ENCODE results near the gene PLPP4. TPM values are rescaled to one million over a fixed set of nuclear protein-coding genes. Genes with fewer than 3 reads are reported as not detected.
A peak's percentile ranks its signal among the peaks of the same experiment; 100 is the strongest.

The PLPP4 gene
- total and polyA plus RNA-seq, 2 of the 13 experiments (the other 11 are each of a cell fraction or from before 2014, with no cell fraction given) = not detected

GRCh38 chr10:120573355-120573754 lies 116.3 kb downstream of the PLPP4 start:
- H3K27me3 ChIP-seq (ENCODE audit: control insufficient read depth in 1 of 2, insufficient read depth in 2 of 2, low read length in 2 of 2) = no peaks in the 10 kb centered on the region
- ChIA-PET CTCF (ENCODE audit: low intra/inter-chr PET ratio, low total read pairs) (no interaction called here), POLR2A (no interaction called here)
- intact Hi-C loops (cut with micrococcal nuclease; ENCODE audit: unreplicated experiment) = no loop called here
- FAIRE-seq (no peak), ATAC-seq (no peak), DNase-seq (ENCODE audit: low spot score) (no peak)
- TF ChIP-seq, protein P1, sequence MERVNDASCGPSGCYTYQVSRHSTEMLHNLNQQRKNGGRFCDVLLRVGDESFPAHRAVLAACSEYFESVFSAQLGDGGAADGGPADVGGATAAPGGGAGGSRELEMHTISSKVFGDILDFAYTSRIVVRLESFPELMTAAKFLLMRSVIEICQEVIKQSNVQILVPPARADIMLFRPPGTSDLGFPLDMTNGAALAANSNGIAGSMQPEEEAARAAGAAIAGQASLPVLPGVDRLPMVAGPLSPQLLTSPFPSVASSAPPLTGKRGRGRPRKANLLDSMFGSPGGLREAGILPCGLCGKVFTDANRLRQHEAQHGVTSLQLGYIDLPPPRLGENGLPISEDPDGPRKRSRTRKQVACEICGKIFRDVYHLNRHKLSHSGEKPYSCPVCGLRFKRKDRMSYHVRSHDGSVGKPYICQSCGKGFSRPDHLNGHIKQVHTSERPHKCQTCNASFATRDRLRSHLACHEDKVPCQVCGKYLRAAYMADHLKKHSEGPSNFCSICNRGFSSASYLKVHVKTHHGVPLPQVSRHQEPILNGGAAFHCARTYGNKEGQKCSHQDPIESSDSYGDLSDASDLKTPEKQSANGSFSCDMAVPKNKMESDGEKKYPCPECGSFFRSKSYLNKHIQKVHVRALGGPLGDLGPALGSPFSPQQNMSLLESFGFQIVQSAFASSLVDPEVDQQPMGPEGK (CRISPR knock-in tag; IDR thresholded peaks at IDR 0.05) = no peak
- TF ChIP-seq TBP (CRISPR knock-in tag; IDR thresholded peaks at IDR 0.05) (no peak), CEBPB (IDR thresholded peaks at IDR 0.05; ENCODE audit: borderline replicate concordance, low read depth, low read length) (peak; percentile 55; the same call in 1 of the 2 replicates)
- H3K36me3 ChIP-seq (replicated peaks in 1 of 2; ENCODE audit: control insufficient read depth in 1 of 2, insufficient read depth in 2 of 2, low read length in 2 of 2) = no peaks in the 10 kb centered on the region
- no TSS peak for BruUV-seq (replicated peaks)
- H3K4me2 ChIP-seq (ENCODE audit: low read depth, low read length) = no peak overlapping the region
- in situ Hi-C loops (cut with HindIII; ENCODE audit: extremely low pct_ligation_motif_present, low pct_unique_long_range_greater_than_20kb) = no loop called here
- no peak overlapping the region for H3K27ac ChIP-seq (ENCODE audit: extremely low read length, insufficient read depth, low read length)
- H3K4me1 ChIP-seq (ENCODE audit: insufficient read depth, low read length) = peaks cover 27% of the 10 kb centered on the region
- H3K4me3 ChIP-seq (replicated peaks in 1 of 3; ENCODE audit: insufficient read depth in 1 of 3, low read depth in 2 of 3, low read length in 3 of 3) = no peak overlapping the region
- no peaks in the 10 kb centered on the region for H4K20me1 ChIP-seq (ENCODE audit: insufficient read depth, low read length)
- H2AFZ ChIP-seq (ENCODE audit: low read length) = no peak overlapping the region
- H3K9me3 ChIP-seq (ENCODE audit: low read length) = no peaks in the 10 kb centered on the region
- no peak overlapping the region for H3K9ac ChIP-seq (ENCODE audit: insufficient read depth, low read depth, low read length)
- 90% methylated on average over 2 of the region's 2 CpGs for WGBS (ENCODE audit: low lambda C conversion rate)
- H3K79me2 ChIP-seq (ENCODE audit: insufficient read depth, low read length) = no peaks in the 10 kb centered on the region

DNA sequence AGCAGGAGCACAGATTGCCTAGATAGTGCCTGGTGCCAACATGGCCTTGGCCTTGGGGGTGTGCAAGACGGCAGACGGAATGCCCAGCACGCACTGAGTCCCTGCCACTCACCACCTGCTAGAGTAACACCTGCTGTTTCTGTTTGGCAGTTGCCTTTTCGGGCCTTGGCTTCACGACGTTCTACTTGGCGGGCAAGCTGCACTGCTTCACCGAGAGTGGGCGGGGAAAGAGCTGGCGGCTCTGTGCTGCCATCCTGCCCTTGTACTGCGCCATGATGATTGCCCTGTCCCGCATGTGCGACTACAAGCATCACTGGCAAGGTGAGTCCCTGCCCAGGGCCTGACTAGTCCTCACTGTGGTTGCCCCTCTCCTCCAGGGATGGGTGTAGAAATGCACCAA lies 118.0 kb downstream of the PLPP4 start:
- Histone ChIP-seq H3K9ac (ENCODE audit: insufficient read depth, low read depth, low read length) (no peak overlapping the region), H2AFZ (ENCODE audit: low read length) (no peak overlapping the region), H3K27me3 (ENCODE audit: control insufficient read depth in 1 of 2, insufficient read depth in 2 of 2, low read length in 2 of 2) (no peaks in the 10 kb centered on the region), H3K9me3 (ENCODE audit: low read length) (no peaks in the 10 kb centered on the region), H3K27ac (ENCODE audit: extremely low read length, insufficient read depth, low read length) (no peak overlapping the region), H3K36me3 (replicated peaks in 1 of 2; ENCODE audit: control insufficient read depth in 1 of 2, insufficient read depth in 2 of 2, low read length in 2 of 2) (no peaks in the 10 kb centered on the region), H3K4me2 (ENCODE audit: low read depth, low read length) (no peak overlapping the region), H3K4me1 (ENCODE audit: insufficient read depth, low read length) (peaks cover 20% of the 10 kb centered on the region), H3K79me2 (ENCODE audit: insufficient read depth, low read length) (no peaks in the 10 kb centered on the region), H4K20me1 (ENCODE audit: insufficient read depth, low read length) (no peaks in the 10 kb centered on the region), H3K4me3 (replicated peaks in 1 of 3; ENCODE audit: insufficient read depth in 1 of 3, low read depth in 2 of 3, low read length in 3 of 3) (no peak overlapping the region)
- POLR2A ChIA-PET = no interaction called here
- WGBS (ENCODE audit: low lambda C conversion rate) = 64% methylated on average over 8 of the region's 13 CpGs
- intact Hi-C loops (cut with micrococcal nuclease; ENCODE audit: unreplicated experiment) = no loop called here
- DNase-seq (ENCODE audit: low spot score) (no peak), ATAC-seq (no peak), FAIRE-seq (no peak)
- TF ChIP-seq, protein P2, sequence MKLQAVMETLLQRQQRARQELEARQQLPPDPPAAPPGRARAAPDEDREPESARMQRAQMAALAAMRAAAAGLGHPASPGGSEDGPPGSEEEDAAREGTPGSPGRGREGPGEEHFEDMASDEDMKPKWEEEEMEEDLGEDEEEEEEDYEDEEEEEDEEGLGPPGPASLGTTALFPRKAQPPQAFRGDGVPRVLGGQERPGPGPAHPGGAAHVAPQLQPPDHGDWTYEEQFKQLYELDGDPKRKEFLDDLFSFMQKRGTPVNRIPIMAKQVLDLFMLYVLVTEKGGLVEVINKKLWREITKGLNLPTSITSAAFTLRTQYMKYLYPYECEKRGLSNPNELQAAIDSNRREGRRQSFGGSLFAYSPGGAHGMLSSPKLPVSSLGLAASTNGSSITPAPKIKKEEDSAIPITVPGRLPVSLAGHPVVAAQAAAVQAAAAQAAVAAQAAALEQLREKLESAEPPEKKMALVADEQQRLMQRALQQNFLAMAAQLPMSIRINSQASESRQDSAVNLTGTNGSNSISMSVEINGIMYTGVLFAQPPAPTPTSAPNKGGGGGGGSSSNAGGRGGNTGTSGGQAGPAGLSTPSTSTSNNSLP (IDR thresholded peaks at IDR 0.05; ENCODE audit: low read depth, low read length) = no peak
- CTCF ChIA-PET (ENCODE audit: low intra/inter-chr PET ratio, low total read pairs) = no interaction called here
- in situ Hi-C loops (cut with HindIII; ENCODE audit: extremely low pct_ligation_motif_present, low pct_unique_long_range_greater_than_20kb) = no loop called here
- BruUV-seq (replicated peaks) = no TSS peak

Measured in HepG2 (cell line).